Liver (tissue), 9 donors: ENCODE data around the gene DCTN4. TPM values are rescaled to one million over a fixed set of nuclear protein-coding genes. Genes with fewer than 3 reads are reported as not detected.

Source experiments
- DNase-seq: peaks from one replicate; pipeline ENCODE4 v3.0.0-alpha.2; 2017; ENCODE audit warnings: low spot score
- H3K27ac ChIP-seq, 2 donors: one replicate each; pipeline ENCODE4 v1.7.0; 2013; ENCODE audit warnings: inconsistent platforms in 2 of 2, low read length in 2 of 2, control low read depth in 1 of 2, low read depth in 1 of 2, mild to moderate bottlenecking in 1 of 2
- H3K27me3 ChIP-seq, 4 donors: one replicate each; pipeline versions ENCODE4 v1.6.1 to v1.7.0; 2013; ENCODE audit warnings: low read length in 3 of 4, inconsistent platforms in 1 of 4, mild to moderate bottlenecking in 1 of 4, moderate library complexity in 1 of 4; ENCODE audit not compliant: control insufficient read depth in 4 of 4, insufficient read depth in 4 of 4
- H3K36me3 ChIP-seq, 4 donors: one replicate each; pipeline versions ENCODE4 v1.6.1 to v1.7.0; 2013; ENCODE audit warnings: low read length in 3 of 4, mild to moderate bottlenecking in 3 of 4, low read depth in 1 of 4, moderate library complexity in 1 of 4; ENCODE audit not compliant: control insufficient read depth in 4 of 4, insufficient read depth in 3 of 4
- H3K4me1 ChIP-seq, 4 donors: one replicate each; pipeline versions ENCODE4 v1.6.1 to v1.7.0; 2013; ENCODE audit warnings: low read length in 3 of 4, mild to moderate bottlenecking in 3 of 4, moderate library complexity in 1 of 4; ENCODE audit not compliant: control insufficient read depth in 4 of 4, insufficient read depth in 4 of 4
- H3K4me3 ChIP-seq, 3 donors: one replicate each; pipeline versions ENCODE4 v1.6.1 to v1.7.0; 2013; ENCODE audit warnings: low read length in 3 of 3, control low read depth in 1 of 3, low read depth in 1 of 3, mild to moderate bottlenecking in 1 of 3
- H3K9ac ChIP-seq, 2 donors: one replicate each; pipeline ENCODE4 v1.7.0; 2013; ENCODE audit warnings: low read length in 2 of 2, mild to moderate bottlenecking in 2 of 2, moderate library complexity in 2 of 2, control low read depth in 1 of 2, low read depth in 1 of 2
- H3K9me3 ChIP-seq, 4 donors: one replicate each; pipeline versions ENCODE4 v1.6.1 to v1.7.0; 2013; ENCODE audit warnings: low read length in 3 of 4; ENCODE audit not compliant: control insufficient read depth in 4 of 4
- FOXA2 ChIP-seq: IDR thresholded peaks from 2 replicates; pipeline ENCODE4 v1.6.1; 2016; ENCODE audit warnings: antibody characterized with exemption
- GABPA ChIP-seq, 2 donors: IDR thresholded peaks in 1 of 2; conservative IDR thresholded peaks in 1 of 2; 2 replicates each; pipeline ENCODE4 v1.6.1; 2016; ENCODE audit warnings: antibody characterized with exemption in 2 of 2, mild to moderate bottlenecking in 1 of 2, moderate library complexity in 1 of 2
- HNF4A ChIP-seq, 2 donors: conservative IDR thresholded peaks; 2 replicates each; pipeline ENCODE4 v1.6.1; 2016; ENCODE audit warnings: antibody characterized with exemption in 2 of 2, mild to moderate bottlenecking in 2 of 2
- JUND ChIP-seq, 2 donors: IDR thresholded peaks; 2 replicates each; pipeline ENCODE4 v1.6.1; 2016; ENCODE audit warnings: antibody characterized with exemption in 2 of 2
- SP1 ChIP-seq: IDR thresholded peaks from 2 replicates; pipeline ENCODE4 v1.6.1; 2018; ENCODE audit warnings: antibody characterized with exemption, mild to moderate bottlenecking
- YY1 ChIP-seq: IDR thresholded peaks from 2 replicates; pipeline ENCODE4 v1.6.1; 2016; ENCODE audit warnings: antibody characterized with exemption, mild to moderate bottlenecking
- WGBS: extraction: QIAGEN DNeasy Blood & Tissue Kit; methylation state at CpG from one replicate; pipeline ENCODE4 v1.1.7; 2013; 5-methylcytosine and 5-hydroxymethylcytosine counted together
- polyA plus RNA-seq, 2 donors: library from polyadenylated mRNA; stranded (reverse) in 1 of 2; unstranded in 1 of 2; fragments of 200-250 nt in 1 of 2; fragments of >200 nt in 1 of 2; fragmentation: Nextera tagmentation in 1 of 2; extraction: Ambion mirVana in 1 of 2; gene quantifications; one replicate each; pipeline versions ENCODE4 v1.2.1 to v1.2.3, GENCODE V29; 2013 to 2015
- total RNA-seq, 2 donors: library from RNA; depleted of rRNA; stranded (reverse); fragments of >200 nt; gene quantifications; one replicate each; pipeline ENCODE4 v1.2.3, GENCODE V29; 2014
- TF ChIP-seq, protein P1 (sequence below): IDR thresholded peaks from 2 replicates; pipeline ENCODE4 v1.6.1; 2016; ENCODE audit warnings: antibody characterized with exemption
- TF ChIP-seq, protein P2 (sequence below): IDR thresholded peaks from 2 replicates; pipeline ENCODE4 v1.6.1; 2016; ENCODE audit warnings: antibody characterized with exemption, mild to moderate bottlenecking
- TF ChIP-seq, protein P3 (sequence below): IDR thresholded peaks from 2 replicates; pipeline ENCODE4 v1.6.1; 2016; ENCODE audit warnings: antibody characterized with exemption
- TF ChIP-seq, protein P4 (sequence below): fragments of 150-350 bp; IDR thresholded peaks from 2 replicates; pipeline ENCODE4 v1.5.1; 2017; ENCODE audit warnings: improper control_type of control experiment, low read depth, low read length; ENCODE audit not compliant: missing input control
- TF ChIP-seq, protein P5 (sequence below): IDR thresholded peaks from 2 replicates; pipeline ENCODE4 v1.6.1; 2016; ENCODE audit warnings: antibody characterized with exemption
- donor health status: healthy.
- donor health status: healthy.
- donor health status: healthy.
- donor health status: healthy.
- donor health status: healthy.

Gene DCTN4
- total and polyA plus RNA-seq, 4 donors = 10.3 to 29.6 (median 20.2) TPM

DNA sequence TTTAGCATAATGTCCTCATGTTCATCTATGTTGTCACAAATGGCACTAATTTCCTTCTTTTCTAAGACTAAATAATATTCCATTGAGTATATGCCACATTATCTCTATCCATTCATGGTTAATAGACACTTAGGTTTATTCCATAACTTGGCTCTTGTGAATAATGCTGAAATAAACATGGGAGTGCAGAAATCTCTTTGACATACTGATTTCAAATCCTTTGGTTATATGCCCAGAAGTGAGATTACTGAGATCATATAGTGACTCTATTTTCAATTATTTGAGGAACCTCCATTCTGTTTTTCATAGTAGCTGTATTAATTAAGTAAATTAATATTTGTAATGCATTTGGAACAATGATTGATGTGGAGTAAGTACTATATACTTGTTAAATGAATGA, 32.7 kb upstream of the DCTN4 start:
- TF ChIP-seq, protein P1, sequence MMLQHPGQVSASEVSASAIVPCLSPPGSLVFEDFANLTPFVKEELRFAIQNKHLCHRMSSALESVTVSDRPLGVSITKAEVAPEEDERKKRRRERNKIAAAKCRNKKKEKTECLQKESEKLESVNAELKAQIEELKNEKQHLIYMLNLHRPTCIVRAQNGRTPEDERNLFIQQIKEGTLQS = no peak
- TF ChIP-seq FOXA2 = no peak
- TF ChIP-seq, protein P2, sequence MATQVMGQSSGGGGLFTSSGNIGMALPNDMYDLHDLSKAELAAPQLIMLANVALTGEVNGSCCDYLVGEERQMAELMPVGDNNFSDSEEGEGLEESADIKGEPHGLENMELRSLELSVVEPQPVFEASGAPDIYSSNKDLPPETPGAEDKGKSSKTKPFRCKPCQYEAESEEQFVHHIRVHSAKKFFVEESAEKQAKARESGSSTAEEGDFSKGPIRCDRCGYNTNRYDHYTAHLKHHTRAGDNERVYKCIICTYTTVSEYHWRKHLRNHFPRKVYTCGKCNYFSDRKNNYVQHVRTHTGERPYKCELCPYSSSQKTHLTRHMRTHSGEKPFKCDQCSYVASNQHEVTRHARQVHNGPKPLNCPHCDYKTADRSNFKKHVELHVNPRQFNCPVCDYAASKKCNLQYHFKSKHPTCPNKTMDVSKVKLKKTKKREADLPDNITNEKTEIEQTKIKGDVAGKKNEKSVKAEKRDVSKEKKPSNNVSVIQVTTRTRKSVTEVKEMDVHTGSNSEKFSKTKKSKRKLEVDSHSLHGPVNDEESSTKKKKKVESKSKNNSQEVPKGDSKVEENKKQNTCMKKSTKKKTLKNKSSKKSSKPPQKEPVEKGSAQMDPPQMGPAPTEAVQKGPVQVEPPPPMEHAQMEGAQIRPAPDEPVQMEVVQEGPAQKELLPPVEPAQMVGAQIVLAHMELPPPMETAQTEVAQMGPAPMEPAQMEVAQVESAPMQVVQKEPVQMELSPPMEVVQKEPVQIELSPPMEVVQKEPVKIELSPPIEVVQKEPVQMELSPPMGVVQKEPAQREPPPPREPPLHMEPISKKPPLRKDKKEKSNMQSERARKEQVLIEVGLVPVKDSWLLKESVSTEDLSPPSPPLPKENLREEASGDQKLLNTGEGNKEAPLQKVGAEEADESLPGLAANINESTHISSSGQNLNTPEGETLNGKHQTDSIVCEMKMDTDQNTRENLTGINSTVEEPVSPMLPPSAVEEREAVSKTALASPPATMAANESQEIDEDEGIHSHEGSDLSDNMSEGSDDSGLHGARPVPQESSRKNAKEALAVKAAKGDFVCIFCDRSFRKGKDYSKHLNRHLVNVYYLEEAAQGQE = no peak
- no peak for TF ChIP-seq SP1
- TF ChIP-seq, protein P3, sequence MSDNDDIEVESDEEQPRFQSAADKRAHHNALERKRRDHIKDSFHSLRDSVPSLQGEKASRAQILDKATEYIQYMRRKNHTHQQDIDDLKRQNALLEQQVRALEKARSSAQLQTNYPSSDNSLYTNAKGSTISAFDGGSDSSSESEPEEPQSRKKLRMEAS = no peak
- TF ChIP-seq, protein P4, sequence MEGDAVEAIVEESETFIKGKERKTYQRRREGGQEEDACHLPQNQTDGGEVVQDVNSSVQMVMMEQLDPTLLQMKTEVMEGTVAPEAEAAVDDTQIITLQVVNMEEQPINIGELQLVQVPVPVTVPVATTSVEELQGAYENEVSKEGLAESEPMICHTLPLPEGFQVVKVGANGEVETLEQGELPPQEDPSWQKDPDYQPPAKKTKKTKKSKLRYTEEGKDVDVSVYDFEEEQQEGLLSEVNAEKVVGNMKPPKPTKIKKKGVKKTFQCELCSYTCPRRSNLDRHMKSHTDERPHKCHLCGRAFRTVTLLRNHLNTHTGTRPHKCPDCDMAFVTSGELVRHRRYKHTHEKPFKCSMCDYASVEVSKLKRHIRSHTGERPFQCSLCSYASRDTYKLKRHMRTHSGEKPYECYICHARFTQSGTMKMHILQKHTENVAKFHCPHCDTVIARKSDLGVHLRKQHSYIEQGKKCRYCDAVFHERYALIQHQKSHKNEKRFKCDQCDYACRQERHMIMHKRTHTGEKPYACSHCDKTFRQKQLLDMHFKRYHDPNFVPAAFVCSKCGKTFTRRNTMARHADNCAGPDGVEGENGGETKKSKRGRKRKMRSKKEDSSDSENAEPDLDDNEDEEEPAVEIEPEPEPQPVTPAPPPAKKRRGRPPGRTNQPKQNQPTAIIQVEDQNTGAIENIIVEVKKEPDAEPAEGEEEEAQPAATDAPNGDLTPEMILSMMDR = no peak
- TF ChIP-seq, protein P5, sequence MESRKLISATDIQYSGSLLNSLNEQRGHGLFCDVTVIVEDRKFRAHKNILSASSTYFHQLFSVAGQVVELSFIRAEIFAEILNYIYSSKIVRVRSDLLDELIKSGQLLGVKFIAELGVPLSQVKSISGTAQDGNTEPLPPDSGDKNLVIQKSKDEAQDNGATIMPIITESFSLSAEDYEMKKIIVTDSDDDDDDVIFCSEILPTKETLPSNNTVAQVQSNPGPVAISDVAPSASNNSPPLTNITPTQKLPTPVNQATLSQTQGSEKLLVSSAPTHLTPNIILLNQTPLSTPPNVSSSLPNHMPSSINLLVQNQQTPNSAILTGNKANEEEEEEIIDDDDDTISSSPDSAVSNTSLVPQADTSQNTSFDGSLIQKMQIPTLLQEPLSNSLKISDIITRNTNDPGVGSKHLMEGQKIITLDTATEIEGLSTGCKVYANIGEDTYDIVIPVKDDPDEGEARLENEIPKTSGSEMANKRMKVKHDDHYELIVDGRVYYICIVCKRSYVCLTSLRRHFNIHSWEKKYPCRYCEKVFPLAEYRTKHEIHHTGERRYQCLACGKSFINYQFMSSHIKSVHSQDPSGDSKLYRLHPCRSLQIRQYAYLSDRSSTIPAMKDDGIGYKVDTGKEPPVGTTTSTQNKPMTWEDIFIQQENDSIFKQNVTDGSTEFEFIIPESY = no peak
- TF ChIP-seq HNF4A (conservative IDR thresholded peaks at IDR 0.05) = no peak
- Histone ChIP-seq H3K27me3 (no peaks in the 10 kb centered on the region), H3K36me3 (peaks cover 0 to 4% (median 0%) of the 10 kb centered on the region in 4 donors), H3K4me3 (no peak overlapping the region), H3K27ac (no peak overlapping the region), H3K9ac (no peak overlapping the region), H3K9me3 (no peaks in the 10 kb centered on the region), H3K4me1 (no peaks in the 10 kb centered on the region)
- DNase-seq = no peak

DNA sequence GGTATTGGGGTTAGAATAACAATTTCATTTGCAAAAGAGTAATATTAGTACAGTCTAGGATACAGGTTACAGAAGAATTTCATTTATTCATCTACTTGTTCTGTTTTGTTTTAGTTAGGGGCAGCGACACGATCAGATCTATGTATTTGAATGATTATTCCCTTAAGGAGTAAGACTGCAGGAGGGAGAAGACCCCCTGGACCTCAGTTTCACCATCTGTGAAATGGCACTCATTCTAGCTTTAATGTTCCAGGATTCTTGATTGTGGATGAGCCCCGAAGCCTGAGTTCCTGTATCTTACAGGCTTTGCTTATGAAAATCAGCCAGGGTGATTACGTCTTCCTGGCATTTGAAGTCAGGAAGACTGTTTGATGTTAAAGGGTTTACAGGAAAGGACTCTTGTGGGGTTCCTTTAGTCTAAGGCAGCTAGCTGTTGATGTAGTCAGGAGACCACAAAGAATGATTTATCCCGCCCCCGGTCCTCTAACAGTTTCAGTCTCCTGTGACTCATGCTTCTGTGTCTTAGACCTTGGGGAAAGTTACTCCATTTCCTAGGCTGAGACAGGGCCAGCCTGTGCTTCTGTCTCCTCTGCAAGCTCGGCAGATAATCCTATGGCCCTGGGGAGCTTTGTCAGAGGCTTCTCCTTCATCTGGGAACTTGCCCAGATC, 31.3 kb upstream of the DCTN4 start:
- TF ChIP-seq JUND (IDR thresholded peaks at IDR 0.05) = peak in 1 of 2 donors; percentile 41
- TF ChIP-seq, protein P5 = no peak
- no peak for TF ChIP-seq GABPA (IDR thresholded peaks at IDR 0.05 in 1 of 2, conservative IDR thresholded peaks at IDR 0.05 in 1 of 2)
- peak; percentile 21 for TF ChIP-seq YY1
- Histone ChIP-seq H3K4me1 (no peaks in the 10 kb centered on the region), H3K9ac (no peak overlapping the region), H3K9me3 (no peaks in the 10 kb centered on the region), H3K36me3 (no peaks in the 10 kb centered on the region), H3K27ac (peak overlapping the region in 1 of 2 donors; percentile 0), H3K27me3 (no peaks in the 10 kb centered on the region), H3K4me3 (no peak overlapping the region)
- no peak for DNase-seq
- 72% methylated on average over 7 of the region's 7 CpGs for WGBS
